ENCODE data around the gene NT5C3A. TPM values are rescaled to one million over a fixed set of nuclear protein-coding genes. Genes with fewer than 3 reads are reported as not detected.

NT5C3A gene
- total and polyA plus RNA-seq, 2 of the 8 experiments (the other 6 are each of a cell fraction or from before 2014, with no cell fraction given) = 7.5 to 22.7 TPM

GRCh38 chr7:33109005-33109757 is 46.6 kb upstream of the NT5C3A start, which contains the start of gene RP9 (continued):
- TF ChIP-seq RBBP5 (IDR thresholded peaks at IDR 0.05; ENCODE audit: borderline replicate concordance, low read depth, low read length) (peak; percentile 91; the same call in 1 of the 2 replicates), TAF7 (optimal IDR thresholded peaks at IDR 0.05; ENCODE audit: borderline replicate concordance, low read depth, low read length) (no peak), HDAC2 (IDR thresholded peaks at IDR 0.05; ENCODE audit: borderline replicate concordance in 1 of 2, low read depth in 2 of 2, low read length in 2 of 2) (peak; percentile 66 to 74; a peak in 2 of 4 replicates), TEAD4 (IDR thresholded peaks at IDR 0.05; ENCODE audit: low read depth, low read length) (0 out of 2 replicates have a peak, but pooled peaks have one; percentile 1), RAD21 (IDR thresholded peaks at IDR 0.05 in 1 of 2, conservative IDR thresholded peaks at IDR 0.05 in 1 of 2; ENCODE audit: low read depth in 2 of 2, low read length in 2 of 2) (peak; percentile 49 to 72; a peak in 3 of 4 replicates), RFX5 (IDR thresholded peaks at IDR 0.05; ENCODE audit: borderline replicate concordance, low read depth, low read length) (no peak), TBP (IDR thresholded peaks at IDR 0.05; ENCODE audit: low read depth, low read length) (peak; percentile 48; the same call in 1 of the 2 replicates)

Data from H1 (cell line).